GM12878 (cell line): ENCODE measurements around the gene UPK3BL2.
"Not testable (repeated sequence)": the region's sequence is repeated elsewhere in the genome, so short reads cannot be mapped to it uniquely, and the experiment has no call there.

ENCODE experiments used
- ESRRA ChIP-seq: IDR thresholded peaks from 2 replicates; pipeline ENCODE4 v1.6.1; 2012; ENCODE audit warnings: mild to moderate bottlenecking, low read length, improper control_type of control experiment
- KAT2A ChIP-seq: conservative IDR thresholded peaks from 2 replicates; pipeline ENCODE4 v1.6.1; 2011; ENCODE audit warnings: low read depth, low read length; ENCODE audit not compliant: control insufficient read depth

DNA sequence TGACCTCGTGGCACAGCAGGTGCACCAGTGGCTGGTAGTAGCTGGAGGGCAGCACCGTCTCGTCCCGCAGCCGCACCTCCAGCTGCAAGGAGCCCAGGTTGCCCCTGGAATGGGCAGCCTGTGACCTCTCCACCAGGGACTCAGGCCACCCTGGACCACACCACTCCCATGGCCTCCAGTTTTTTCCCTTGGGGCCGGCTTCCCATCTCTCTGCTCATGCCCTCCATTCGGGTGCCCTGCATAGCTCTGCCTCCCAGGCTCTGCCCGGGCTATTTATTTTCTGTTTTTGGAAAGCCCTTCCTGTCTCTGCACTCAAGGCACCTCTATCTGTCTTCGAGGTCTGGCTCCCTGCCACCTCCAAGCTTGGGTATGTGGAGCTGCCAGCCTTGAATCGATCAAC is 46.6 kb downstream of the UPK3BL2 start:
- not testable (repeated sequence) for TF ChIP-seq KAT2A, ESRRA
